A673 (cell line): ENCODE measurements around the gene SLC3A2.
"Not testable (repeated sequence)": the region's sequence is repeated elsewhere in the genome, so short reads cannot be mapped to it uniquely, and the experiment has no call there.

Experiments used
- EZH2 ChIP-seq: fragments of 200-600 bp; sonication (generic); IDR thresholded peaks from 2 replicates; pipeline ENCODE4 v1.6.1; 2017; ENCODE audit warnings: borderline replicate concordance, low read depth, mild to moderate bottlenecking, mixed read lengths, antibody characterized with exemption, low read length; ENCODE audit not compliant: poor library complexity, severe bottlenecking
- TF ChIP-seq, protein P1 (sequence below): fragments of 300-800, 200-600 bp; sonication (generic); conservative IDR thresholded peaks from 2 replicates; pipeline ENCODE4 v1.5.1; 2017; ENCODE audit warnings: low read depth, mild to moderate bottlenecking, antibody characterized with exemption, low read length, moderate library complexity, mixed read lengths

DNA sequence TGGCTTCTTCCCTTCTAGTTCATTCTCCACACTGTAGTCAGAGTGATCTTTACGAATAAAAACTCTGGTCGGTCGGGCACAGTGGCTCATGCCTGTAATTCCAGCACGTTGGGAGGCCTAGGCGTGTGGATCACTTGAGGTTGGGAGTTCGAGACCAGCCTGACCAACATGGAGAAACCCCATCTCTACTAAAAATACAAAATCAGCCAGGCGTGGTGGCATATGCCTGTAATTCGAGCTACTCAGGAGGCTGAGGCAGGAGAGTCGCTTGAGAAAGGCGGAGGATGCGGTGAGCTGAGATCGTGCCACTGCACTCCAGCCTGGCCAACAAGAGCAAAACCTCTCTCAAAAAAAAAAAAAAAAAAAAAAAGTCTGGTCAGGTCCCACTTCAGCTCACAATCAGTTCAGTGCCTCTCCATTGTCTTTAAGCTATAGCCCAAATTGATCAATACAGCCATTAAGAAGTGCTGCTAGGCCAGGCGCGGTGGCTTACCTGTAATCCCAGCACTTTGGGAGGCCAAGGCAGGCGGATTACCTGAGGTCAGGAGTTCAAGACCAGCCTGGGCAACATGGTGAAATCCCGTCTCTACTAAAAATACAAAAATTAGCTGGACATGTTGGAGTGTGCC, 19.0 kb upstream of the SLC3A2 start:
- TF ChIP-seq, protein P1, sequence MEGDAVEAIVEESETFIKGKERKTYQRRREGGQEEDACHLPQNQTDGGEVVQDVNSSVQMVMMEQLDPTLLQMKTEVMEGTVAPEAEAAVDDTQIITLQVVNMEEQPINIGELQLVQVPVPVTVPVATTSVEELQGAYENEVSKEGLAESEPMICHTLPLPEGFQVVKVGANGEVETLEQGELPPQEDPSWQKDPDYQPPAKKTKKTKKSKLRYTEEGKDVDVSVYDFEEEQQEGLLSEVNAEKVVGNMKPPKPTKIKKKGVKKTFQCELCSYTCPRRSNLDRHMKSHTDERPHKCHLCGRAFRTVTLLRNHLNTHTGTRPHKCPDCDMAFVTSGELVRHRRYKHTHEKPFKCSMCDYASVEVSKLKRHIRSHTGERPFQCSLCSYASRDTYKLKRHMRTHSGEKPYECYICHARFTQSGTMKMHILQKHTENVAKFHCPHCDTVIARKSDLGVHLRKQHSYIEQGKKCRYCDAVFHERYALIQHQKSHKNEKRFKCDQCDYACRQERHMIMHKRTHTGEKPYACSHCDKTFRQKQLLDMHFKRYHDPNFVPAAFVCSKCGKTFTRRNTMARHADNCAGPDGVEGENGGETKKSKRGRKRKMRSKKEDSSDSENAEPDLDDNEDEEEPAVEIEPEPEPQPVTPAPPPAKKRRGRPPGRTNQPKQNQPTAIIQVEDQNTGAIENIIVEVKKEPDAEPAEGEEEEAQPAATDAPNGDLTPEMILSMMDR, result not testable (repeated sequence)
- not testable (repeated sequence) for TF ChIP-seq EZH2
